DND-41 (cell line): ENCODE results near the gene CISD3.

Source experiments
- CTCF ChIP-seq: IDR thresholded peaks from 2 replicates; pipeline ENCODE4 v1.5.1; 2012; ENCODE audit warnings: borderline replicate concordance, low read length, moderate library complexity, mild to moderate bottlenecking; ENCODE audit not compliant: poor library complexity, severe bottlenecking; ENCODE audit errors: extremely low read depth
- EZH2 ChIP-seq: IDR thresholded peaks from 3 replicates; pipeline ENCODE4 v1.6.1; 2012; ENCODE audit warnings: borderline replicate concordance, low read depth, mild to moderate bottlenecking, moderate library complexity, low read length, inconsistent platforms; ENCODE audit not compliant: severe bottlenecking

- TF ChIP-seq CTCF (no peak), EZH2 (no peak)
Measured at GRCh38 chr17:38717139-38717745, 12.9 kb upstream of the CISD3 start.
